ENCODE results near the gene CYBRD1.

DNA sequence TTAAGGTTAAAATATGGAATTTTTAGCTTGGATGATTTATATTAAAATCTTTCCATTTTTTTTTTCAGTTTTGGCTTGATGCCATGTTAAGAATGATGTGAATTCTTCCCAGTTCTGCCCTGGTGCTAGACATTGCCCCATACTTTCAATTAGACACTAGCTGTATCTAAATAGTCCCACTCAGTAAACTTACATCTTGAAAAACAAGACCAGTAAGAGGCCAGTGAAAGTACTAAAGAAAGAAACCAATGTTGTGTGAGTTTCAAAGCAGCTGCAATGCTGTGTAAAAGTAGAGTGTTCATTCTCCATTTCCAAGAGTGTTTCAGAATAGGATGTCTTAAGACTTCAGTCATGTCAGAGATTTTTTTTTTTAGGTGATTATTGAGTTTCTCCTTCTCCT is 40.0 kb upstream of the CYBRD1 start:
- TF ChIP-seq, protein P1, sequence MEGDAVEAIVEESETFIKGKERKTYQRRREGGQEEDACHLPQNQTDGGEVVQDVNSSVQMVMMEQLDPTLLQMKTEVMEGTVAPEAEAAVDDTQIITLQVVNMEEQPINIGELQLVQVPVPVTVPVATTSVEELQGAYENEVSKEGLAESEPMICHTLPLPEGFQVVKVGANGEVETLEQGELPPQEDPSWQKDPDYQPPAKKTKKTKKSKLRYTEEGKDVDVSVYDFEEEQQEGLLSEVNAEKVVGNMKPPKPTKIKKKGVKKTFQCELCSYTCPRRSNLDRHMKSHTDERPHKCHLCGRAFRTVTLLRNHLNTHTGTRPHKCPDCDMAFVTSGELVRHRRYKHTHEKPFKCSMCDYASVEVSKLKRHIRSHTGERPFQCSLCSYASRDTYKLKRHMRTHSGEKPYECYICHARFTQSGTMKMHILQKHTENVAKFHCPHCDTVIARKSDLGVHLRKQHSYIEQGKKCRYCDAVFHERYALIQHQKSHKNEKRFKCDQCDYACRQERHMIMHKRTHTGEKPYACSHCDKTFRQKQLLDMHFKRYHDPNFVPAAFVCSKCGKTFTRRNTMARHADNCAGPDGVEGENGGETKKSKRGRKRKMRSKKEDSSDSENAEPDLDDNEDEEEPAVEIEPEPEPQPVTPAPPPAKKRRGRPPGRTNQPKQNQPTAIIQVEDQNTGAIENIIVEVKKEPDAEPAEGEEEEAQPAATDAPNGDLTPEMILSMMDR (IDR thresholded peaks at IDR 0.05): no peak
- TF ChIP-seq POLR2A (IDR thresholded peaks at IDR 0.05): no peak

Measured in transverse colon (tissue), 3 donors.